Measurements from ENCODE around the gene TEX10.
A peak's percentile ranks its signal among the peaks of the same experiment; 100 is the strongest.
"Not testable (repeated sequence)": the region's sequence is repeated elsewhere in the genome, so short reads cannot be mapped to it uniquely, and the experiment has no call there.

The TEX10 gene

GRCh38 chr9:100352727-100353505 lies at the start of gene TEX10:
Gene TEX10, minus strand, starts transcription at chr9:100352942. Its CDS starts 3,579 bp downstream, at chr9:100349363.
- no peak for TF ChIP-seq CTCF (IDR thresholded peaks at IDR 0.05; ENCODE audit: borderline replicate concordance, control extremely low read depth, extremely low read depth, insufficient read depth, missing control alignments)
- DNase-seq (ENCODE audit: low spot score), result peak; percentile 95
- in situ Hi-C loops (cut with MboI; ENCODE audit: low sequenced_read_pairs, unreplicated experiment), result no loop called here

GRCh38 chr9:100401042-100401441 lies 48.3 kb upstream of the TEX10 start:
- no peak for DNase-seq (ENCODE audit: low spot score)
- no peak for TF ChIP-seq CTCF (IDR thresholded peaks at IDR 0.05; ENCODE audit: borderline replicate concordance, control extremely low read depth, extremely low read depth, insufficient read depth, missing control alignments)
- in situ Hi-C loops (cut with MboI; ENCODE audit: low sequenced_read_pairs, unreplicated experiment), result no loop called here

- no peak for DNase-seq (ENCODE audit: low spot score)
- in situ Hi-C loops (cut with MboI; ENCODE audit: low sequenced_read_pairs, unreplicated experiment), result no loop called here
- no peak for TF ChIP-seq CTCF (IDR thresholded peaks at IDR 0.05; ENCODE audit: borderline replicate concordance, control extremely low read depth, extremely low read depth, insufficient read depth, missing control alignments)
These were observed 45.0 kb upstream of the TEX10 start for GRCh38 chr9:100397529-100398266.

- in situ Hi-C loops (cut with MboI; ENCODE audit: low sequenced_read_pairs, unreplicated experiment), result no loop called here
- no peak for TF ChIP-seq CTCF (IDR thresholded peaks at IDR 0.05; ENCODE audit: borderline replicate concordance, control extremely low read depth, extremely low read depth, insufficient read depth, missing control alignments)
- no peak for DNase-seq (ENCODE audit: low spot score)
These were observed 44.0 kb upstream of the TEX10 start for GRCh38 chr9:100396769-100397168.

GRCh38 chr9:100394816-100395215 lies 42.1 kb upstream of the TEX10 start:
- TF ChIP-seq CTCF (IDR thresholded peaks at IDR 0.05; ENCODE audit: borderline replicate concordance, control extremely low read depth, extremely low read depth, insufficient read depth, missing control alignments), result no peak
- no peak for DNase-seq (ENCODE audit: low spot score)
- in situ Hi-C loops (cut with MboI; ENCODE audit: low sequenced_read_pairs, unreplicated experiment), result no loop called here

GRCh38 chr9:100394032-100394695 lies 41.4 kb upstream of the TEX10 start:
- in situ Hi-C loops (cut with MboI; ENCODE audit: low sequenced_read_pairs, unreplicated experiment), result no loop called here
- DNase-seq (ENCODE audit: low spot score), result no peak
- no peak for TF ChIP-seq CTCF (IDR thresholded peaks at IDR 0.05; ENCODE audit: borderline replicate concordance, control extremely low read depth, extremely low read depth, insufficient read depth, missing control alignments)

- DNase-seq (ENCODE audit: low spot score); in situ Hi-C loops (cut with MboI; ENCODE audit: low sequenced_read_pairs, unreplicated experiment): not testable (repeated sequence)
These were observed 40.2 kb upstream of the TEX10 start for GRCh38 chr9:100392989-100393388.

All from GM13976 (cell line).